SIG-M5 treated with dmso at 0.1 percent for 504 hours (cell line): ENCODE results near the gene SLC1A7.

ENCODE experiments used
- DNase-seq: peaks from one replicate; lab custom pipeline; 2025; ENCODE audit not compliant: unreplicated experiment; lab: John Stamatoyannopoulos, UW

The SLC1A7 gene

DNA sequence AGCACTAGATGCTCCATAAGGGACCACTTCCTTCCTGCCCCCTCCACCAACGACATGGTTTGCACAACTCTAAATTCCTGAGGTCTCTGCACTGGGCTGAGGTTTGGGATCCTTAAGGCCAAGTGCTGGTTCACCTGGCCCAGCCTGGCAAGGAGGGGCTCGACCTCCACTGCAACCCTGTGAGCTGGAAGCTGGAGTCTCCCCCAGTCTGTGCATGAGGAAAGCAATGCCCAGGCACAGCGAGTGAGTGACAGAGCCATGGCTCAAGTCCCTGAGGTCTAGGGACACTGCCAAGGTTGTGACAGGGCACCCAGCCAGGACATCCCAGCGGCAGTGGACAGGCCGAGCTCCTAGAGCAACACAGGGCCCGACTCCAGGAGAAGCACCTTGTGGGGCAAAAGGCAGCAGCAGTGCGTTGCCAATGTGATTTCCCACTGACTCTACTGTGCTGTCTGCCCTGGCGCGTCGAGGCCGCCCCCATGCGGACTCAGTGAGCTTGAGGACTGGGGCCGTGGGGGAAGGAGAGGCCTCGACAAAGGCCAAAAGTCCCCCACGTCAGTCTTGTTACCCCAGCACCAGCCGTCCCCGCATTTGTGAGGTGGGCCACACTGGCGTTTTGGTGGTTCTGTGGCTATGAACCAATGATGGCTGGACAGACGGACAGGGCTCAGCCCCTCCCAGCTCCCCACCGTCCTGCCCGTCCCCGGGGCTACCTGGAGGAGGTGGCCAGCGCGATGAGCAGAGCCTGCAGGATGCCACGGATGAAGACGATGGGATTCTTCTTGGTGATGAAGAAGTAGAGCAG is 50.4 kb downstream of the SLC1A7 start:
- no peak for DNase-seq

DNA sequence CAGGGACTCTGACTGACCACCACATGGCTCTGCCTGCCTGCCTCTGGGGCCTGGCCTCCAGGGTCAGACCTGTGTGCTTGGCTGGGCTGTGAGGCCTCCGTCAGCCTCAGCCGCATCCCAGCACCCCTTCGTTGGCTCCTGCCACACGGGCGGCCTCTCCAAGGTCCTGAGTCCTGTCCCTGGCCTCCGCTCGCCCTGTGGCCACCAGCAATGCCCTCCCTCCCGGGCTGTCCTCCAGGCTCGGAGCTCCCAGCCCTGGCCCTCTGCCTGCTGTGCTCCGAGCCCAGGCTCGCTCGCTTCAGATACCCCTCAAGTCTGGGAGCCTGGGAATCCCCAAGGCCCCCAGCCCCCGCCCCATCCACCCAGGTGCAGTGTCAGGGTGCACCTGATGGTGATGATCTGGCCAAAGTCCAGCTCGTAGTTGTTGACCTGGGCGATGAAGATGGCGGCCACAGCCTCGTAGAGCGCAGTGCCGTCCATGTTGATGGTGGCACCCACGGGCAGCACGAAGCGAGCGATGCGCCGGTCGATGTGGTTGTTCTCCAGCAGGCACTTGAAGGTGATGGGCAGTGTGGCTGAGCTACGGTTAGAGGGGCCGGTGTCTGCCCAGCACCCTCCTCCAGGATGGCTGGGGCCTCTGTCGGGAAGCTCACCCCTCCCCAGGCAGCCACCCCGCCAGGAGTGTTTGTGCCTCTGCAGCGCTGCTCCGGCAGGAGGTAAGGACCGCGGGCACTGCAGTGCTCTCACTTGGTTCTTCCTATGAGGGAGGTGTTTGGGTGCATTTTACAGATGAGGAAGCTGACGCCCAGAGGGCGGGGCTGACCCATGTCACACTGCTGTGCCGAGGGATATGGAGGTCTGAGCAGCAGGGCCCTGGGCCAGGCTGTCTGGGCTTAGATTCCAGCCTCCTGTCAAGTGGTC is 52.0 kb downstream of the SLC1A7 start:
- no peak for DNase-seq

DNA sequence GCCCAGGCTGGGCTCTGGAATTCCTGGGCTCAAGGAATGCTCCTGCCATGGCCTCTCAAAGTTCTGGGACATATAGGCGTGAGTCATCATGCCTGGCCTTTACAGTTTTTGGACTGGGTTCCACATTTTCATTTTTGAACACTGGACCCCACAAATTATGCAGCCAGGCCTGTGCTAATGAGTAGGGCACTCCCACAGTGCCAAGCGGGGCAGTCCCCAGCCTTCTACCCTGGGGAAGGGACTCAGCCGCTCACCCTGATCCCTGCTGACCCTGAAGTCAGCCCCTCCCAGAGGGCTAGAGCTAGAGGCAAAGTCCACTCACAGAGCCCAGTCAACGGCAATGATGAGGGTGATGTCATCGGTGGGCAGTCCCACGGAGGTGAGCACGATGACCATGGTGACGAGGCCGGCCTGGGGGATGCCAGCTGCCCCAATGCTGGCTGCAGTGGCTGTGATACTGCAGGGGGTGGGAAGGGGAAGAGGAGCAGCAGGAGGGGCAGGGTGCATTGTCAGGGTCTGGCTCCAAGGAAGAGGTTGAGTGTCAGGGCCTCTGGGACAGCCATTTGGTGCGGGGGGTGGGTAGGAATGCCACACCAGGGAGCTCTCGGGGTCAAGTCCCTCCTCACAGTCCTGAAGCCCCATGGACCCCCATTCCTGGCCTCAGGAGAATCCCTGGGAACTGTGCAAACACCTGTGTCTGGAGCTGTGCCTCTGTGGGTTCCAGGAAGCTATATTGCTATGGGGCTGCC is 52.8 kb downstream of the SLC1A7 start:
- DNase-seq: no peak

DNA sequence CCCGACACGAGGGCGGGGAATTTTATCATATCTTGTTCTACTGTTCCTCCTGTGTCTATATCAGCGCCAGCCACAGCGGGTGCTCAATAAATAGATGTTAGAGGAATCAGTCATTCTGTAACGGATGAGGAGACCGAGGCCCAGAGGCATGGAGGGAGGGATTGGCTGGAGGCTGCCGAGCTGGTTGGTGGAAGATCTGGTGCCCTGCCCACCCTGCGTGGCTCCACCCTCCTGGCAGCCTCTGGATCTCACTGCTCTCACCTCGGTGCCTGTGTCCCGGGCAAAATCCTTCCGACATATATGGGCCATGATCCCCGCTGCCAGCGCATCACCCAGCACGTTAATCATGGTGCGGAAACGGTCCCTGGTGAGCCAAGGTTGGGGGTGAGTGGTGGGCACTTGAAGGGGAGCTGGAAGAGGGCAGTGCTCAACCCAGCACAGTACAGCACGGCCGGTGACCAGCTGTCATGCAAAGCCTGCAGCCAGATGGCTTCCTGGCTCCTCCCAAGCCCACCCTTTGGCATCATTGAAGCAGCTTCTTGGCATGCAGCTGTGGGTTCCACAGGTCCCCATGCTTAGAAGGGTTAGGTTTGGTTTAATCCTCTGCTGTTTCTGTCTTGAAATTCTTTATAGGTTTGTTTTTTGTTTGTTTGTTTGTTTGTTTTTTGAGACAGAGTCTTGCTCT is 53.7 kb downstream of the SLC1A7 start:
- DNase-seq: no peak

DNA sequence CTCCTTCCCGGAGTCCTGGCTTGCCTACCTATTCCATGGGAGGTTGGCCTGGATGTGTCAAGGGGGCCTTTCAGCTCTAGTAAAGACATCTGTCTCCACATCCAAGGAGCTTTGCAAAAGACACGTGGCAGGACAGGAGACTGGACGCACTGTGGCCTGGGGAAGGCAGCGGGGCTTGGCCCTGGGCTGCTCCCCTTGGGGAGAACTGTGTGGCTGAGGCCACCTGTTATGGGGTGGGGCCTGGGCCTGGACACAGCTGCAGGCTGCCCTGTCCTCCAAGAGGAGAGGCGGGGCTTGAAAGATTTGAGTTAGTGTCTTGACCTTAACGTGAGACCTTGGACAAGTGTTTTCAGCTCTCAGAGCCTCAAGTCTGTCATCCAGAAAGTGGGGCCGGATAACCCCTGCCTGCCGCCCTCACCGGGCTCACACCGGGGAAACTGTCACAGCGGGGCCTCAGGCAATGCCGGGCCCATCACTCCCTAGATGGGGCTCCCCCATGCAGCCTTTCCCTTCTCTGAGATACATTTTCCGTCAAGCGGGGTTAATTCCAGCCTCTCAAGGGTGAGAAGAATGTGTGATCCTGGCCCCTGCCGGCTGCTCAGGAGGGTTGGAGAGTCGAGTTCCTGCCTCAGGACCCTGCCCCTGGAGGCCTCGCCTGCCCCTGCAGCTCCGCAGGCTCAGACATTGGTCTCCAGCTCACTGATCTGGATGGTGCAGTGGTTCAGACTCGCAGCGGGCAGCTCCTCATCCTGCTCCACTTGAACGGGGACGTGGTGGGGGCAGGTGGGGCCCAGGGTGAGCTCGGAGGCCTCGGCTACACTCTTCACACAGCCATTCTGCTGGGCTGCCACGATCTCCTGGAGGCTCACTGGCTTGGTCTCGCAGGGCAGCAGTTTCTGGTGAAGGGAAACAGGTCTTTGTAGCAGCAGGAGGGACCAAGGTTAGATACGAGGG is 54.8 kb downstream of the SLC1A7 start:
- DNase-seq: no peak

DNA sequence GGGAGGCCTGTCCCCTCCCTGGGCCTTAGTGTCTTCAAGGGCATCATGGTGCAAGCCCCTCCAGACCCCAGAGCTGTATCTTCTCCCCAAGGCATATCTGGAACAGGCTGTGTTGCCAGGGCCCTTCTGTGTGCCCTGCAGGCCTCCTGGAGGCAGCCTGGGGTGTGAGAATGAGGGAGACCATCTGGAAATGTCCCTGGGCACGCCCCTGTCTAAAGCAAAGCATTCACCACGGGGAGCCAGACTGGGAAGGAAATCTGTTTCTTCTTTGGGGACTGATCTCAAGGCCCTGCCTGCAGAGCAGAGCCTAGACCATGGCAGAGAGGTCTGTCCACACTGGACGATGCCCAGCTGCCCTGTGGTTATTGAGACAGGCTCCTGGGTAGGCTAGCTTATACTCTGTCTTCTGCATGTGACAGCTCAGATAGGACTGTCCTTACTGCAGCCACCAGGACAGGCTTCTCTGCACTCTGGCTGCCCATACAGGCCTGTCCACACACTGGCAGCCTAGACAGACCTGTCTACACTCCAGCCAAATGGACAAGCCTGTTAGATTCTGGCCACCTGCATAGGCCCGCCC is 55.9 kb downstream of the SLC1A7 start:
- DNase-seq: no peak

DNA sequence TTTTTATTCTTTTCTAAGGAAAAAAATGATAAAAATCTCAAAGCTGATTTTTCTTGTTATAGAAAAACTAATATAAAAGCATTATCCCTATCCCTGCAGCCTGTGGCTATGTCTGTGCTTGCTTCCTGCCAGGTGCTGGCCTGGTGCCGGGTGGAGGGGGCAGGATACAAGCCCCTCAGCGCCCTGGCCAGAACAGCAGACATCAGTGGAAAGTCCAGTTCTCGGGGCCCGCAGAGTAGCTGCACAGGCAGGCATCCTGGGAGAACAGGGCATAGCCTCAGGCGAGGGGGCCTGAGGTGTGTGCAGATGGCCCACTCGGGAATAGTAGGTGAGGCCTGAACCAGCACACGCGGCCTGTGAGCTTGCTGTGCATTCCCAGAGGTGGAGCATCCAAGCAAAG is 57.0 kb downstream of the SLC1A7 start:
- no peak for DNase-seq

DNA sequence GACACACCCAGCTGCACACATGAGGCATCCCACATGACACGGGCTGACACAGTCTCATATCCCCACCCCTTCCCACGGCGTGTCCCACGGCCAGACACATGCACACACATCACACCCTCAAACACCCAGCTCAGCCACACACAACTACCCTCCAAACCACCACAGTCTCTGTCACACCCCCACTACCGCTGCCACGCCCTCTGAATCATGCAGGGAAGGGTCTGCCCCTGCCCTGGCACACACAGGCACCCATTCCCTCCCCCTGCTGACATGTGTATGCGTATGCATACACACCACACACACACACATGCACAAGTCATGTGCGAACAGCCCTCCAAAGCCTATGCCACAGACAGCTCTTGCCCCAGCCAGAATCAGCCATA is 57.9 kb downstream of the SLC1A7 start:
- no peak for DNase-seq

DNA sequence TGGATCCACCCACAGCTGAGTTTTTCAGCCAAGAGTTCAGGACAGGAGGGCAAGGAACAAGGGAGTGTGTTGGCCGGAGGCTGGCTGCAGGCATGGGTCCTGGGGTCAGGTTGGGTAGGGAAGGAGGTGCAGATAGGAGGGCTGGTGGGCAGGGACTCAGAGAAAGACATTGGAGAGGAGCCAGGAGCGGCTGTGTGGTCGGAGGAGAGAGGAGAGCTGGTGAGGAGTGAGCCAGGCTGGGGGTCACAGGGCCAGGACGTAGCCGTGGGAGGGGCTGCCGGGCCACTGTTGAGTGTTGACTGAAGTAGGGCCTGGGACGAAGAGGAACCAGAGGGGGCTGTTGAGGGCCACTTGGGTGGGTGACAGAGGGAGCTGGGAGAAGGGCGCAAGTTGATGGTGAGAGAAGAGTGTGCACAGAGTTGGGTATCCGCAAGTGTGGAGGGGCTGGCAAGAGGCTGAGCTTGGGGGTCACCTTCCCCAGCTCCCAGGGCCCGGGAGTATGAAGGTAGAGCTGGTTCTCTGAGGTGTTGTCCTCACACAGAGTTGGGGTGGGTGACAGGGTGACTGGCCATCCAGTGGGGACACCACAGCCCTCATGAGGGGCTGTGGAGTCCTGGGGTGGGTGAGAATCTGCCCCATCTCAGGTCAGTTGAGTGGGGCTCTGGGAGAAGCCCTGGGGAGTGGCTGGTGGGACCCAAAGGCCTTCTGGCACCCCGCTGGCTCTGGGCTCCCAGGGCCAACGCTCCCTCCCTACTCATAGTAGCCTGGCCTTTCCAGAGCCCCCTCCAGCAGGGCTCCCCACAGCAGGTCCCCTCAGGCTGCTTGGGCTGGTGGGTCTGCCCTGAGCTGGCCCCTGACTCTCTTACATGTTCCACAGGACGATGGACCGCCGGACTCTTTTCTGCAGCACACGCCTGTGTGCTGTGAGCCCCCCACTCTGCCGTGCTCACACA is 58.5 kb downstream of the SLC1A7 start:
- no peak for DNase-seq

DNA sequence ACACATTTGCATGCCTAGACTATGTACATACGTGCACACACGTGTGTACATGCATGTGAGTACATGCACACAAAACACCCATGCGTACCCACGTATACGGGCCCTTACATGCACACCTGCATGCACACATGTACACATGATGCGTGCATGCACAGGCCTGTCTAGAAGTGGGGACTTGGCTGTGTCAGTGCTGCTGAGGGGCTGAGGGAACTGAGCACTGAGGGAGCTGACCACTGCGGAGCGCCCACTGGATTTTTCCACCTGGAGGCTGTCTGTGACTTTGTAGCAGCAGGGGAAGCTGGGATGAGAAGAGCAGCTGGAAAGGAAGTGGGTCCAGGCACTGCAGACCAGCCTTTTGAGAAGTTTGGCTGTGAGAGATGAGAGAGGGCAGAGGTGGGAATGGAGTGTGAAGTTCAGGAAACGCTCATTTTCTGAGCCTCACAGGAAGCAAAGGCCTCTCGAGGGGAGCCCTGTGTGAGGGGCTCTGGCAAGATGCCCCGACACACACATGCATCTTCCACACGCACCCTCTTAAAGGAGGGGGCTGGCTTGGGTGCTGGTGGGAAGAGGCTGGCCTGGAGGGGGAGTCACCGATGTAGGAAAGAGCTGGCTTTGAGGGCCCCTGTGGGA is 59.5 kb downstream of the SLC1A7 start:
- no peak for DNase-seq

DNA sequence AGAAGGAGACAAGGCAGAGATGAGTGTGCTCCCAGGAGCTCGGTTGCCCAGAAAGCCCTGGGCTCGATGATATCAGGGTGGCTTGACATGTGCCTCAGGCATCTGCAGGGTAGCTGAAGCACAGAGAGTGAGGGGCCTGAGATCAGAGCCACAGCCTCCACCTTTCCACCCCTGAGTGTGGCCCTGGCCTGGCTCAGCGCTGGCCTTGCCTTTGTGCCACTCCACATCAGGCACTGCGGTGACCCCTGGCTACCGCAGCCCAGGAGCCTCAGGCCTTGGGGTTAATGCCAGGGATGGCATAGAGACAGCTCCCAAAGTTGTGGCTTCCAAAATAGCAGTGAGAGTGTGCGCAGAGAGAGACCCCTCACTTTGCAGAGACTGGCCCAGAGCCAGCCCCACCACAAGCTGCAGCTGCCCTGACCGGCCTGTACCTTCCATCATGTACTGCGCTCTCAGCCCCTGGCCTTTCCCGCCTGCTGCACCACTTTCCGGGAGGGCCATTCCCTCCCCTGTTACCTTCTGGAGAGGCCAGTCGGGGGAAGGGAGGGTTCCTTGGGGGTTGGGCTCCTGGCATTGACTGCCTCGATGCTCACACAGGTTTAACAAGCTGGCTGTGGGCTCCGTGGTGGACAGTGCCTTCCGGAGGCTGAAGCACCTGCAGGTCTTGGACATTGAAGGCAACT is 60.9 kb downstream of the SLC1A7 start:
- DNase-seq: no peak

DNA sequence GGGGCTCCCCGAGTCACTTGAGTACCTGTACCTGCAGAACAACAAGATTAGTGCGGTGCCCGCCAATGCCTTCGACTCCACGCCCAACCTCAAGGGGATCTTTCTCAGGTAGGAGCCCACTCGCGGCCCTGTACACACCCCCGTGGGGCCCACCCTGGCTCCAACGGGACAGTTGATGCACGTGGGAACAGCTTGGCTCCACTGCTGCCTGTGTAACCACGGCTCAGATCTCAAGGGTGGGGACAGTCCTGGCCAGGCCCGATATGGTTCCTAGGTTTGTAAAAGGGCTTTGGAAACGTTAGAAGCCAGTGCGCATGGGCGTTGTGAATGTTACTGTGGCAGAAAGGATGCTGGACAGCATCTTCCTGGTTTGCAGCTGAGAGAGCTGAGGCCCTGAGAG is 61.7 kb downstream of the SLC1A7 start:
- DNase-seq: no peak

DNA sequence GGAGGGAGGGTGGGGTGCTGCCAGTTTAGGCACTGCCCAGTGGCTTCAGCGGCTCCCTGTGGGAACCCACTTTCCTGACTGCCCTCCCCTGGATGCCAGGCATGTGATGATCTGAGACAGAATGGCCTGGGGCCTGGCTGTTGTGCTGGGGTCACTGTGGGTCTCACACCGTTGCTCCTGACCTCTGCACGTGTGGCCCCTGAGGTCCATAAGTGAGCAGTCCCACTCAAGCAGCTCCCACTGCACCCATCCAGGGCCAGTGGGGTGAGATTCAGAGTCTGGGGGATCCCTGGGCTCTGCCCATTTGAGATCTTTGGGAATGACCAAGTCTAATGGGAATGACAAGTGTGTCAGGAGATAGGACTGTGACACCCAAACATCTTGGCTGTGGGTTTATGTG is 62.4 kb downstream of the SLC1A7 start:
- DNase-seq: no peak

DNA sequence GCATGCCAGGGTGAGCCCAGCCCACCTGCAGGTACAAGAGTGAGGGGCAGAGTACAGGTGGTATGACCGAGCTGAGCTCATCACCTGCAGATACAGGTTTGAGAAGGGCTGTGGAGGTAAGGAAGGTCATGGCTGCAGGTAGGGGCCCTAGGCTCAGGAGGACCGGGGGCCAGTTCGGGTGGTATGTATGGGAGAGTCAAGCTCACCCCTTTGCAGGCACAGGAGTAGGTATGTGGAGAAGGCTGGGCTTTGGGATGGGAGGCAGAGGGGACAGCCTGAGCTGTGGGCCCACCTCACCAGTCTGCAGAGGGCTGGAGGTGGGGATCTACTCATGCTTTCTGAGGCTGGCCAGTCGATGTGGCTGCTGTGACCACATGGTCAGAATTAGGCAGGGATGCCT is 63.2 kb downstream of the SLC1A7 start:
- no peak for DNase-seq

DNA sequence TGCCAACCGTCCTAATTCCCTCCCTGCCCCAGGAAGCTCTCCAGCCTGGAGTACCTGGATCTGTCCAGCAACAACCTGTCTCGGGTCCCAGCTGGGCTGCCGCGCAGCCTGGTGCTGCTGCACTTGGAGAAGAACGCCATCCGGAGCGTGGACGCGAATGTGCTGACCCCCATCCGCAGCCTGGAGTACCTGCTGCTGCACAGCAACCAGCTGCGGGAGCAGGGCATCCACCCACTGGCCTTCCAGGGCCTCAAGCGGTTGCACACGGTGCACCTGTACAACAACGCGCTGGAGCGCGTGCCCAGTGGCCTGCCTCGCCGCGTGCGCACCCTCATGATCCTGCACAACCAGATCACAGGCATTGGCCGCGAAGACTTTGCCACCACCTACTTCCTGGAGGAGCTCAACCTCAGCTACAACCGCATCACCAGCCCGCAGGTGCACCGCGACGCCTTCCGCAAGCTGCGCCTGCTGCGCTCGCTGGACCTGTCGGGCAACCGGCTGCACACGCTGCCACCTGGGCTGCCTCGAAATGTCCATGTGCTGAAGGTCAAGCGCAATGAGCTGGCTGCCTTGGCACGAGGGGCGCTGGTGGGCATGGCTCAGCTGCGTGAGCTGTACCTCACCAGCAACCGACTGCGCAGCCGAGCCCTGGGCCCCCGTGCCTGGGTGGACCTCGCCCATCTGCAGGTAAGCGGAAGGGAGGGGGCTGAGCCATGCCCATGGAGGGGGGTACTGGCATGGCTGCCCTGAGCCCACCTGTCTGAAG is 63.9 kb downstream of the SLC1A7 start:
- no peak for DNase-seq

DNA sequence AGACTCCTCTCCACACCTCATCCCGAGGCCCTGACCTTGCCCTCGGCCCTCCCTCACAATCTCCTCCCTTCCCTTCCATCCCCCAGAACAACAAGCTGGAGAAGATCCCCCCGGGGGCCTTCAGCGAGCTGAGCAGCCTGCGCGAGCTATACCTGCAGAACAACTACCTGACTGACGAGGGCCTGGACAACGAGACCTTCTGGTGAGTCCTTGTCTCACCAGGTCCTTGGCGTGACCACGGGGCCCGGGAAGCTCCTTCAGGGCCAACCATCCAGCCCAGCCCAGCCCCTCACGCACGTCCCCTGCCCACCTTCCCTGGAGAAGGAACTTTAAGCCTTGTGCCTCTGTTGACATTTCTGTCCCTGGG is 64.9 kb downstream of the SLC1A7 start:
- DNase-seq: no peak
